OCI-LY1 (cell line): ENCODE measurements around the gene TMED10.

ENCODE experiments used
- H2AFZ ChIP-seq: fragments of 200-600 bp; sonication (generic), shearing (Covaris generic); 2 replicates; pipeline ENCODE4 v1.6.0; 2014; ENCODE audit warnings: antibody characterized with exemption, mild to moderate bottlenecking, low read length
- H3F3A ChIP-seq: fragments of 200-600 bp; sonication (generic), shearing (Covaris generic); 2 replicates; pipeline ENCODE4 v1.6.0; 2014; ENCODE audit warnings: mild to moderate bottlenecking, antibody characterized with exemption, low read length, moderate library complexity; ENCODE audit not compliant: insufficient read depth
- H3K27ac ChIP-seq: fragments of 200-600 bp; sonication (generic); 2 replicates; pipeline ENCODE4 v1.5.1; 2014; ENCODE audit warnings: low read length, mixed run types, mild to moderate bottlenecking, low read depth; ENCODE audit not compliant: poor library complexity, severe bottlenecking
- H3K27me3 ChIP-seq: fragments of 200-600 bp; sonication (generic); 2 replicates; pipeline ENCODE4 v1.6.0; 2014; ENCODE audit warnings: antibody characterized with exemption, mild to moderate bottlenecking, low read length, moderate library complexity; ENCODE audit not compliant: insufficient read depth
- H3K36me3 ChIP-seq: fragments of 200-600 bp; sonication (generic); 2 replicates; pipeline ENCODE4 v1.6.1; 2014; ENCODE audit warnings: mild to moderate bottlenecking, antibody characterized with exemption, low read length, moderate library complexity, mixed read lengths; ENCODE audit not compliant: insufficient read depth
- H3K4me1 ChIP-seq: fragments of 200-600 bp; sonication (generic); 2 replicates; pipeline ENCODE4 v1.5.1; 2014; ENCODE audit warnings: mild to moderate bottlenecking, low read length, moderate library complexity; ENCODE audit not compliant: insufficient read depth, severe bottlenecking
- H3K4me2 ChIP-seq: fragments of 200-600 bp; sonication (generic), shearing (Covaris generic); 2 replicates; pipeline ENCODE4 v1.6.1; 2014; ENCODE audit warnings: low read length
- H3K4me3 ChIP-seq: fragments of 200-600 bp; sonication (generic); 2 replicates; pipeline ENCODE4 v1.5.1; 2014; ENCODE audit warnings: low read length, low read depth, mild to moderate bottlenecking, mixed read lengths; ENCODE audit not compliant: poor library complexity, severe bottlenecking
- H3K79me2 ChIP-seq: fragments of 200-600 bp; shearing (Covaris generic); 2 replicates; pipeline ENCODE4 v1.6.1; 2016; ENCODE audit warnings: mixed run types, low read length, mixed read lengths; ENCODE audit not compliant: insufficient read depth
- H3K9ac ChIP-seq: fragments of 200-600 bp; sonication (generic), shearing (Covaris generic); 2 replicates; pipeline ENCODE4 v1.6.1; 2014; ENCODE audit warnings: mild to moderate bottlenecking, low read length, mixed read lengths
- H3K9me2 ChIP-seq: fragments of 200-600 bp; sonication (generic), shearing (Covaris generic); 2 replicates; pipeline ENCODE4 v1.6.1; 2014; ENCODE audit warnings: low read depth, mild to moderate bottlenecking, low read length, mixed read lengths
- H3K9me3 ChIP-seq: fragments of 200-600 bp; shearing (Covaris generic); 2 replicates; pipeline ENCODE4 v1.6.1; 2014; ENCODE audit warnings: low read length, mixed read lengths
- H4K20me1 ChIP-seq: fragments of 200-600 bp; sonication (generic), shearing (Covaris generic); 2 replicates; pipeline ENCODE4 v1.6.0; 2016; ENCODE audit warnings: mild to moderate bottlenecking, low read length; ENCODE audit not compliant: insufficient read depth
- CTCF ChIP-seq: fragments of 200-600 bp; sonication (generic), shearing (Covaris generic); IDR thresholded peaks from 2 replicates; pipeline ENCODE4 v1.5.1; 2017; ENCODE audit warnings: mild to moderate bottlenecking, antibody characterized with exemption, low read length, moderate library complexity, mixed read lengths
- EZH2 ChIP-seq: fragments of 200-600 bp; sonication (generic), shearing (Covaris generic); IDR thresholded peaks from 2 replicates; pipeline ENCODE4 v1.8.0; 2017; ENCODE audit warnings: borderline replicate concordance, mixed run types, mild to moderate bottlenecking, antibody characterized with exemption, low read length, moderate library complexity, mixed read lengths

The TMED10 gene

GRCh38 chr14:75176142-75176820 lies at the start of gene TMED10:
Gene TMED10, minus strand, starts transcription at chr14:75176612. Its CDS starts 33 bp downstream, at chr14:75176579.
- no peak within 1 kb of the TSS for H2AFZ ChIP-seq
- TF ChIP-seq CTCF, result no peak
- no peak for TF ChIP-seq EZH2
- H3F3A ChIP-seq, result no peaks in the 10 kb centered on the region
- peak within 1 kb of the TSS; percentile 71 for H3K27ac ChIP-seq
- peak within 1 kb of the TSS; percentile 78 for H3K4me3 ChIP-seq
- peaks cover 34% of the 10 kb centered on the region for H3K79me2 ChIP-seq
- H3K4me1 ChIP-seq, result peaks cover 23% of the 10 kb centered on the region
- no peaks in the 10 kb centered on the region for H3K36me3 ChIP-seq
- no peaks in the 10 kb centered on the region for H4K20me1 ChIP-seq
- H3K27me3 ChIP-seq, result no peaks in the 10 kb centered on the region
- no peaks in the 10 kb centered on the region for H3K9me3 ChIP-seq
- peak within 1 kb of the TSS; percentile 64 for H3K4me2 ChIP-seq
- H3K9ac ChIP-seq, result peak within 1 kb of the TSS; percentile 74
- no peaks in the 10 kb centered on the region for H3K9me2 ChIP-seq

- no peaks in the 10 kb centered on the region for H3K9me3 ChIP-seq
- H3K9ac ChIP-seq, result no peak overlapping the region
- no peaks in the 10 kb centered on the region for H3K9me2 ChIP-seq
- no peaks in the 10 kb centered on the region for H3K79me2 ChIP-seq
- H3K27me3 ChIP-seq, result no peaks in the 10 kb centered on the region
- H3K36me3 ChIP-seq, result no peaks in the 10 kb centered on the region
- H2AFZ ChIP-seq, result no peak overlapping the region
- TF ChIP-seq CTCF (no peak), EZH2 (no peak)
- H3K4me2 ChIP-seq, result no peak overlapping the region
- no peak overlapping the region for H3K27ac ChIP-seq
- peaks cover 6% of the 10 kb centered on the region for H3K4me1 ChIP-seq
- no peak overlapping the region for H3K4me3 ChIP-seq
- no peaks in the 10 kb centered on the region for H4K20me1 ChIP-seq
- H3F3A ChIP-seq, result no peaks in the 10 kb centered on the region
These were observed 48.1 kb upstream of the TMED10 start for GRCh38 chr14:75224561-75224960.

- H3K27ac ChIP-seq, result no peak overlapping the region
- H3K4me2 ChIP-seq, result no peak overlapping the region
- no peak overlapping the region for H3K9ac ChIP-seq
- H3K4me3 ChIP-seq, result no peak overlapping the region
- H3K9me2 ChIP-seq, result no peaks in the 10 kb centered on the region
- H3K36me3 ChIP-seq, result no peaks in the 10 kb centered on the region
- H3K9me3 ChIP-seq, result no peaks in the 10 kb centered on the region
- no peaks in the 10 kb centered on the region for H4K20me1 ChIP-seq
- H2AFZ ChIP-seq, result no peak overlapping the region
- no peaks in the 10 kb centered on the region for H3K79me2 ChIP-seq
- H3K27me3 ChIP-seq, result no peaks in the 10 kb centered on the region
- no peaks in the 10 kb centered on the region for H3F3A ChIP-seq
- peaks cover 6% of the 10 kb centered on the region for H3K4me1 ChIP-seq
- TF ChIP-seq EZH2, result no peak
- no peak for TF ChIP-seq CTCF
These were observed 47.3 kb upstream of the TMED10 start for GRCh38 chr14:75223664-75224154.
